ENCODE data around the gene CCDC50.

CCDC50 gene

DNA sequence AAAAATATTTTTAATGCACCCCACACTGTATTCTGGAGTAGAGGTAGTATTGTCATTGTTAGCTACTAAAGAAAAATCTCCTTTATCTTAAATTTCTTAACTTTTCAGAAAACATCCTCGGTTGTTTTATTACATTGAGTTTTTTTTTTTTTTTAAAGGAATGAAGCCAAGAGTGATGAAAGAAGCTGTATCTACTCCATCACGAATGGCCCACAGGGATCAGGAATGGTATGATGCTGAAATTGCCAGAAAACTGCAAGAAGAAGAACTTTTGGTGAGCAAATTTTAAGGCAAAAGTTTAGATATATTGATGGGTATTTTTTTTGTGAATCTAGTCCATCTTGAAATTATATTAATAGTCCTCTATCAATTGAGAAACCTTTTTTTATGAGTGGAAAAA lies 50.8 kb downstream of the CCDC50 start:
- no peak overlapping the region for H3K9ac ChIP-seq (ENCODE audit: low read length in 2 of 2)
- peaks cover 9% of the 10 kb centered on the region for H3K4me1 ChIP-seq (ENCODE audit: control insufficient read depth, insufficient read depth, low read length)
- H3K4me3 ChIP-seq (ENCODE audit: low read length in 2 of 2), result no peak overlapping the region
- no peak overlapping the region for H3K27ac ChIP-seq (ENCODE audit: low read length)
- no peaks in the 10 kb centered on the region for H3K9me3 ChIP-seq (ENCODE audit: control insufficient read depth in 2 of 2, low read length in 2 of 2)
- peaks cover 17 to 24% of the 10 kb centered on the region in 2 donors for H3K36me3 ChIP-seq (ENCODE audit: control insufficient read depth in 2 of 2, insufficient read depth in 2 of 2, low read length in 2 of 2)
- no peaks in the 10 kb centered on the region for H3K27me3 ChIP-seq (ENCODE audit: control insufficient read depth in 1 of 2, insufficient read depth in 2 of 2, low read length in 2 of 2)

GRCh38 chr3:191381303-191381702 lies 52.1 kb downstream of the CCDC50 start:
- Histone ChIP-seq H3K36me3 (ENCODE audit: control insufficient read depth in 2 of 2, insufficient read depth in 2 of 2, low read length in 2 of 2) (peaks cover 13 to 18% of the 10 kb centered on the region in 2 donors), H3K27me3 (ENCODE audit: control insufficient read depth in 1 of 2, insufficient read depth in 2 of 2, low read length in 2 of 2) (no peaks in the 10 kb centered on the region), H3K4me1 (ENCODE audit: control insufficient read depth, insufficient read depth, low read length) (peaks cover 9% of the 10 kb centered on the region), H3K27ac (ENCODE audit: low read length) (no peak overlapping the region), H3K4me3 (ENCODE audit: low read length in 2 of 2) (no peak overlapping the region), H3K9me3 (ENCODE audit: control insufficient read depth in 2 of 2, low read length in 2 of 2) (no peaks in the 10 kb centered on the region), H3K9ac (ENCODE audit: low read length in 2 of 2) (no peak overlapping the region)

GRCh38 chr3:191382661-191383060 lies 53.5 kb downstream of the CCDC50 start:
- H3K36me3 ChIP-seq (ENCODE audit: control insufficient read depth in 2 of 2, insufficient read depth in 2 of 2, low read length in 2 of 2), result peaks cover 13 to 21% of the 10 kb centered on the region in 2 donors
- no peak overlapping the region for H3K27ac ChIP-seq (ENCODE audit: low read length)
- peaks cover 3% of the 10 kb centered on the region for H3K4me1 ChIP-seq (ENCODE audit: control insufficient read depth, insufficient read depth, low read length)

DNA sequence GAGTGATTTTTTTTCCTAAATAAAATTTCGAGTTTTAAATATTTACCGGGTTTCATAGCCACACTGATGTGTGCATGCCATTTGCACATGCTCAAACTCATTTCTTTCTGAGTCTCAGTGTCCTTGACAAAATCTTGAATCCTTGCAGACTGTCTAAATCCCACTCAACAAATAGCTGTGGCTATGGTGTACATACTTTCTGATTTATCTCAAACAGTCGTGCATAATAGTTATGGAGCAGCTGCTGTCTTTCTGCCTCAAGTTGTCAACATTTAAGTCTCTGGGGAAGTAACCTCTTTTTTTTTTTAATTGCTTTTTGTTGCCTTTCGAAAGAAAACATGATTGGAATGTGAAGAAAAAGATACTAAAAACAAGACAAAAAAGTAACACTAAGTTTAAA lies 53.9 kb downstream of the CCDC50 start:
- Histone ChIP-seq H3K36me3 (ENCODE audit: control insufficient read depth in 2 of 2, insufficient read depth in 2 of 2, low read length in 2 of 2) (peaks cover 13 to 21% of the 10 kb centered on the region in 2 donors), H3K4me1 (ENCODE audit: control insufficient read depth, insufficient read depth, low read length) (peaks cover 3% of the 10 kb centered on the region), H3K9ac (ENCODE audit: low read length in 2 of 2) (no peak overlapping the region)

More at GRCh38 chr3:191382661-191383060, 53.5 kb downstream of the CCDC50 start:
- no peaks in the 10 kb centered on the region for H3K9me3 ChIP-seq (ENCODE audit: control insufficient read depth in 2 of 2, low read length in 2 of 2)
- no peak overlapping the region for H3K9ac ChIP-seq (ENCODE audit: low read length in 2 of 2)
- no peak overlapping the region for H3K4me3 ChIP-seq (ENCODE audit: low read length in 2 of 2)
- no peaks in the 10 kb centered on the region for H3K27me3 ChIP-seq (ENCODE audit: control insufficient read depth in 1 of 2, insufficient read depth in 2 of 2, low read length in 2 of 2)

GRCh38 chr3:191385101-191385500 lies 55.9 kb downstream of the CCDC50 start:
- H3K36me3 ChIP-seq (ENCODE audit: control insufficient read depth in 2 of 2, insufficient read depth in 2 of 2, low read length in 2 of 2), result peaks cover 13 to 25% of the 10 kb centered on the region in 2 donors
- H3K9ac ChIP-seq (ENCODE audit: low read length in 2 of 2), result no peak overlapping the region
- H3K9me3 ChIP-seq (ENCODE audit: control insufficient read depth in 2 of 2, low read length in 2 of 2), result no peaks in the 10 kb centered on the region
- no peak overlapping the region for H3K4me3 ChIP-seq (ENCODE audit: low read length in 2 of 2)
- H3K27me3 ChIP-seq (ENCODE audit: control insufficient read depth in 1 of 2, insufficient read depth in 2 of 2, low read length in 2 of 2), result no peaks in the 10 kb centered on the region
- H3K4me1 ChIP-seq (ENCODE audit: control insufficient read depth, insufficient read depth, low read length), result no peaks in the 10 kb centered on the region
- no peak overlapping the region for H3K27ac ChIP-seq (ENCODE audit: low read length)

More for the DNA sequence above, 53.9 kb downstream of the CCDC50 start:
- H3K27ac ChIP-seq (ENCODE audit: low read length), result no peak overlapping the region
- H3K27me3 ChIP-seq (ENCODE audit: control insufficient read depth in 1 of 2, insufficient read depth in 2 of 2, low read length in 2 of 2), result no peaks in the 10 kb centered on the region
- H3K4me3 ChIP-seq (ENCODE audit: low read length in 2 of 2), result no peak overlapping the region
- no peaks in the 10 kb centered on the region for H3K9me3 ChIP-seq (ENCODE audit: control insufficient read depth in 2 of 2, low read length in 2 of 2)

GRCh38 chr3:191387441-191388077 lies 58.4 kb downstream of the CCDC50 start:
- no peak overlapping the region for H3K4me3 ChIP-seq (ENCODE audit: low read length in 2 of 2)
- H3K4me1 ChIP-seq (ENCODE audit: control insufficient read depth, insufficient read depth, low read length), result no peaks in the 10 kb centered on the region
- no peaks in the 10 kb centered on the region for H3K27me3 ChIP-seq (ENCODE audit: control insufficient read depth in 1 of 2, insufficient read depth in 2 of 2, low read length in 2 of 2)
- H3K9me3 ChIP-seq (ENCODE audit: control insufficient read depth in 2 of 2, low read length in 2 of 2), result no peaks in the 10 kb centered on the region
- H3K36me3 ChIP-seq (ENCODE audit: control insufficient read depth in 2 of 2, insufficient read depth in 2 of 2, low read length in 2 of 2), result peaks cover 10 to 22% of the 10 kb centered on the region in 2 donors
- H3K27ac ChIP-seq (ENCODE audit: low read length), result no peak overlapping the region
- H3K9ac ChIP-seq (ENCODE audit: low read length in 2 of 2), result no peak overlapping the region

GRCh38 chr3:191388823-191389222 lies 59.6 kb downstream of the CCDC50 start:
- Histone ChIP-seq H3K36me3 (ENCODE audit: control insufficient read depth in 2 of 2, insufficient read depth in 2 of 2, low read length in 2 of 2) (peaks cover 10 to 19% of the 10 kb centered on the region in 2 donors), H3K27ac (ENCODE audit: low read length) (no peak overlapping the region), H3K27me3 (ENCODE audit: control insufficient read depth in 1 of 2, insufficient read depth in 2 of 2, low read length in 2 of 2) (no peaks in the 10 kb centered on the region), H3K4me3 (ENCODE audit: low read length in 2 of 2) (no peak overlapping the region), H3K4me1 (ENCODE audit: control insufficient read depth, insufficient read depth, low read length) (no peaks in the 10 kb centered on the region), H3K9ac (ENCODE audit: low read length in 2 of 2) (no peak overlapping the region), H3K9me3 (ENCODE audit: control insufficient read depth in 2 of 2, low read length in 2 of 2) (no peaks in the 10 kb centered on the region)

GRCh38 chr3:191390580-191390979 lies 61.4 kb downstream of the CCDC50 start:
- H3K4me1 ChIP-seq (ENCODE audit: control insufficient read depth, insufficient read depth, low read length), result no peaks in the 10 kb centered on the region
- no peaks in the 10 kb centered on the region for H3K27me3 ChIP-seq (ENCODE audit: control insufficient read depth in 1 of 2, insufficient read depth in 2 of 2, low read length in 2 of 2)
- H3K9me3 ChIP-seq (ENCODE audit: control insufficient read depth in 2 of 2, low read length in 2 of 2), result no peaks in the 10 kb centered on the region
- H3K27ac ChIP-seq (ENCODE audit: low read length), result no peak overlapping the region
- peaks cover 10 to 25% of the 10 kb centered on the region in 2 donors for H3K36me3 ChIP-seq (ENCODE audit: control insufficient read depth in 2 of 2, insufficient read depth in 2 of 2, low read length in 2 of 2)
- H3K4me3 ChIP-seq (ENCODE audit: low read length in 2 of 2), result no peak overlapping the region
- no peak overlapping the region for H3K9ac ChIP-seq (ENCODE audit: low read length in 2 of 2)

- H3K4me3 ChIP-seq (ENCODE audit: low read length in 2 of 2), result no peak overlapping the region
- no peaks in the 10 kb centered on the region for H3K4me1 ChIP-seq (ENCODE audit: control insufficient read depth, insufficient read depth, low read length)
- no peaks in the 10 kb centered on the region for H3K9me3 ChIP-seq (ENCODE audit: control insufficient read depth in 2 of 2, low read length in 2 of 2)
- peaks cover 10 to 28% of the 10 kb centered on the region in 2 donors for H3K36me3 ChIP-seq (ENCODE audit: control insufficient read depth in 2 of 2, insufficient read depth in 2 of 2, low read length in 2 of 2)
- no peaks in the 10 kb centered on the region for H3K27me3 ChIP-seq (ENCODE audit: control insufficient read depth in 1 of 2, insufficient read depth in 2 of 2, low read length in 2 of 2)
- no peak overlapping the region for H3K9ac ChIP-seq (ENCODE audit: low read length in 2 of 2)
- H3K27ac ChIP-seq (ENCODE audit: low read length), result no peak overlapping the region
Measured at GRCh38 chr3:191391861-191392808, 62.9 kb downstream of the CCDC50 start.

GRCh38 chr3:191393146-191393545 lies 64.0 kb downstream of the CCDC50 start:
- H3K27me3 ChIP-seq (ENCODE audit: control insufficient read depth in 1 of 2, insufficient read depth in 2 of 2, low read length in 2 of 2), result no peaks in the 10 kb centered on the region
- H3K9me3 ChIP-seq (ENCODE audit: control insufficient read depth in 2 of 2, low read length in 2 of 2), result no peaks in the 10 kb centered on the region
- peaks cover 14 to 28% of the 10 kb centered on the region in 2 donors for H3K36me3 ChIP-seq (ENCODE audit: control insufficient read depth in 2 of 2, insufficient read depth in 2 of 2, low read length in 2 of 2)

More at GRCh38 chr3:191393146-191393545, 64.0 kb downstream of the CCDC50 start:
- Histone ChIP-seq H3K4me1 (ENCODE audit: control insufficient read depth, insufficient read depth, low read length) (no peaks in the 10 kb centered on the region), H3K9ac (ENCODE audit: low read length in 2 of 2) (no peak overlapping the region), H3K4me3 (ENCODE audit: low read length in 2 of 2) (no peak overlapping the region), H3K27ac (ENCODE audit: low read length) (no peak overlapping the region)
